Neuron (in vitro differentiated cells): ENCODE measurements around the gene CLVS2.

Experiments used
- H2AFZ ChIP-seq: one replicate; pipeline ENCODE4 v1.6.1; 2013; ENCODE audit warnings: low read depth, mild to moderate bottlenecking, inconsistent platforms, low read length, moderate library complexity
- H3K27me3 ChIP-seq: one replicate; pipeline ENCODE4 v1.6.1; 2013; ENCODE audit warnings: low read length; ENCODE audit not compliant: insufficient read depth
- H3K36me3 ChIP-seq: one replicate; pipeline ENCODE4 v1.6.1; 2013; ENCODE audit warnings: low read length; ENCODE audit not compliant: insufficient read depth
- H3K4me1 ChIP-seq: one replicate; pipeline ENCODE4 v1.6.1; 2013; ENCODE audit warnings: low read length; ENCODE audit not compliant: insufficient read depth
- H3K4me3 ChIP-seq: 2 replicates; pipeline ENCODE4 v1.5.1; 2013; ENCODE audit warnings: mild to moderate bottlenecking, low read length, moderate library complexity
- H3K9me3 ChIP-seq: one replicate; pipeline ENCODE4 v1.6.1; 2013; ENCODE audit warnings: low read length

The CLVS2 gene

GRCh38 chr6:123116370-123116769 is 120.3 kb downstream of the CLVS2 start:
- Histone ChIP-seq H3K9me3 (no peaks in the 10 kb centered on the region), H3K4me1 (no peaks in the 10 kb centered on the region), H2AFZ (no peak overlapping the region), H3K27me3 (no peaks in the 10 kb centered on the region), H3K36me3 (no peaks in the 10 kb centered on the region), H3K4me3 (no peak overlapping the region)

GRCh38 chr6:123117145-123117908 is 121.3 kb downstream of the CLVS2 start:
- H3K4me3 ChIP-seq = no peak overlapping the region
- no peak overlapping the region for H2AFZ ChIP-seq
- H3K36me3 ChIP-seq = no peaks in the 10 kb centered on the region
- no peaks in the 10 kb centered on the region for H3K4me1 ChIP-seq
- no peaks in the 10 kb centered on the region for H3K9me3 ChIP-seq
- H3K27me3 ChIP-seq = no peaks in the 10 kb centered on the region

GRCh38 chr6:123118811-123119210 is 122.8 kb downstream of the CLVS2 start:
- H3K27me3 ChIP-seq = no peaks in the 10 kb centered on the region
- no peaks in the 10 kb centered on the region for H3K9me3 ChIP-seq
- no peak overlapping the region for H3K4me3 ChIP-seq
- no peaks in the 10 kb centered on the region for H3K36me3 ChIP-seq
- no peak overlapping the region for H2AFZ ChIP-seq
- H3K4me1 ChIP-seq = no peaks in the 10 kb centered on the region
